GM12874 (cell line): ENCODE data around the gene SH3TC2.

Experiments
- TF ChIP-seq, protein P1 (sequence below): IDR thresholded peaks from 2 replicates; pipeline ENCODE4 v1.5.1; 2011; ENCODE audit warnings: low read depth, mild to moderate bottlenecking, control low read depth, low read length, moderate library complexity; ENCODE audit not compliant: insufficient read depth

Gene SH3TC2

DNA sequence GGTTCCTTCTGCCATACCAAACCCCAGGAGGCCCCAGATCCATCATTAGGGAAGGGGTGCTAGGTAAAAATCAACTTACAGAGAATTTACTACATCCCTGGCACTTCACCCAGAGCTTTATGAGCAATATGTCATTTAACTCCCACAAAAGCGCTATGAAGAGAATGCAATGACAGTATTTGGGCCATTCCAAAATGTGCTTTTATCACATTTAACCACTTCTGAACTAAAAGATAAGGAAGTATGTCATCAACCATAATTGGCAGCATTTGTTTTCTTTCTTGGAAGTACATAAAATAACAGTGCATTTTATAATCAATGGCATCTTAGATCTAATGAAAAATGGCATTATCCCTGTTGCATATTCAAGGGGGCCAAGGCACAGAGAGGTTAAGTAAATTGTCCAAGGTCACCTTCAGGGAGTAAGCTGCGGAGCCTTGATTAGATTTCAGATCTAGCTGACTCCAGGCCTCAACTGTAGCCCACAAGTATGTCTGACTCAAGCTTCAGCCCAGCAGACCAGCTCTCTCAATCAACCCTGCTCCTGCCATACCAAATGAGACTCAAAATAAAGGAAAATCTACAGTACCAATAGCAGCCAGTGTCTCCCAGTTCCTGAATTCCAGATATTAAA, 16.5 kb downstream of the SH3TC2 start:
- TF ChIP-seq, protein P1, sequence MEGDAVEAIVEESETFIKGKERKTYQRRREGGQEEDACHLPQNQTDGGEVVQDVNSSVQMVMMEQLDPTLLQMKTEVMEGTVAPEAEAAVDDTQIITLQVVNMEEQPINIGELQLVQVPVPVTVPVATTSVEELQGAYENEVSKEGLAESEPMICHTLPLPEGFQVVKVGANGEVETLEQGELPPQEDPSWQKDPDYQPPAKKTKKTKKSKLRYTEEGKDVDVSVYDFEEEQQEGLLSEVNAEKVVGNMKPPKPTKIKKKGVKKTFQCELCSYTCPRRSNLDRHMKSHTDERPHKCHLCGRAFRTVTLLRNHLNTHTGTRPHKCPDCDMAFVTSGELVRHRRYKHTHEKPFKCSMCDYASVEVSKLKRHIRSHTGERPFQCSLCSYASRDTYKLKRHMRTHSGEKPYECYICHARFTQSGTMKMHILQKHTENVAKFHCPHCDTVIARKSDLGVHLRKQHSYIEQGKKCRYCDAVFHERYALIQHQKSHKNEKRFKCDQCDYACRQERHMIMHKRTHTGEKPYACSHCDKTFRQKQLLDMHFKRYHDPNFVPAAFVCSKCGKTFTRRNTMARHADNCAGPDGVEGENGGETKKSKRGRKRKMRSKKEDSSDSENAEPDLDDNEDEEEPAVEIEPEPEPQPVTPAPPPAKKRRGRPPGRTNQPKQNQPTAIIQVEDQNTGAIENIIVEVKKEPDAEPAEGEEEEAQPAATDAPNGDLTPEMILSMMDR: no peak

DNA sequence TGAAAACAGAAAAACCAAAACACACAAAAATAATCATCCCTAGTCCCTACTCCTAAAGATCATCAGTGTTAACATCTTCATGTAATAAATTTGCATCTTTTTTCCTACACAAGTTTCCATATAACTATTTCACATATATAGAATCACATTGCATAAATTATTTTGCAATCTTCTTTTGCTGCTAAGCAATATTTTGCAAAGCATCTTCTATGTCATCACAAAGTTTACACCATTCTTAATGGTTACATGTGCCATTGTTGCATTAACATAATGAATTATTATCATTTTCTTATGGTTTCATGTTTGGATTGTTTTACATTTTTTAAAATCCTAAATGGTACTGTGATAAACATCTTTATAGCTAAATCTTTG, 17.8 kb downstream of the SH3TC2 start:
- TF ChIP-seq, protein P1: no peak

DNA sequence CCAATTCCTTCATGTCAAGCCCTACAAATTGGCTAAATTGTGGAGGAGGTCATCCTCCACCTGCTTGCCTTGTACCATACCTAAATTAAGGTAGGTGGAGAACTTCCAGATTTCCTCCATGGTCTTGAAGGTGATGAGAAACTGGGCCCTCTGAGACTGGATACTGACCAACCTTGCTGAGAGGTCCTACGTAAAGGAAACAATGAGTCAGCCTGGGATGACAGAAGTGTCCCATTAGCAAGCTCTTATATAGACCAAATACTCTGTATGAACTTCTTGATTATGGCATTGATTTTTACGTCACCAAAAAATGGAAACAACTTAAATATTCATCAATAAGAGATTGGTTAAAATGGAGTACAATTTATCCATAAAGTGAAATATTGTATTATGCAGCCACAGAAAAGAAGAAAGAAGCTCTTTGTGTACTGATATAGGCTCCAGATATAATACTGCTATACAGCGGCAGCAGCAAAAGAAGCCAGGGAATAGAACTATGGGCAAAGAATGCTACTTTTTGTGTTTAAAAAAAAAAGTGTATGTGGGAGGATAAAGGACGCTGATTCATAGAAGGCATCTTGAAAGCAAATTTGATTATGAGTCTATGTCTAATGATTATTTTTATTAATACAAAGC, 18.3 kb downstream of the SH3TC2 start:
- TF ChIP-seq, protein P1: no peak

DNA sequence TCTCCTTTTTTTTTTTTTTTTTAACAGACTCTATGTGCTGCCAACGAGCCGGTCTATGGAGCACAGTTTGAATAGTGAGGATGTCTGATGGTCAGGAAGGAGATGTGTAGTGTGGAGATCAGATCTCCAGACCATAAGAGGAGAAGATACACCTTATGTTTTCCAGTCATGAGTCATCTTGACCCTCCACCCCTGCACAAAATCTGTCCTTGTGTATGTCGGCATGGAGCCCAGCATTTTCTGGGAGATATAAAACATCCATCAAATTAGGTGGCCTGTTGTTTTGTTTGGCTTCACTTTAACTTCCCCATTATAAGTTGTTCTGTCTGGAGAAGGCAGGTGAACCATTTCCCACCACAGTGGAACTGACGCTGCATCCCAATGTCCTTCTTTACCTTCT, 19.2 kb downstream of the SH3TC2 start:
- TF ChIP-seq, protein P1: no peak

DNA sequence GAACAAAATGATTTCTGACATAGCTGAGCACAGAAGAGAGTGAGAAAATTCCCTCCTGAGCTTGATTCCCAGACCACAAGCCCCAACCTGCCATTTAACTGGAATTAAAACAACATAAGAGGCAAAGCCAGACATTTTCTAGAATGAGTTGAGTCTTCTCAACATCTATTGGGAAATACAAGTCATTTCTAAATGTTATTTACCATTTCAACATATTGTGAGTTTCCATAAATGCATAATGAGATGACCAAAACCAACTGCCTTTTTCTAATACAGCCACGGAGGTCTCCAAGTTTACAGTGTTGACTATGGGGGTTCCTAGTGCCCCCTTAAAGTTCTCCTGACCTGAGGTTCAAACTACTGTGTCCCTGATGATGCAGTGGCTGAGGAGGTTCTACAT, 20.0 kb downstream of the SH3TC2 start:
- TF ChIP-seq, protein P1: no peak

DNA sequence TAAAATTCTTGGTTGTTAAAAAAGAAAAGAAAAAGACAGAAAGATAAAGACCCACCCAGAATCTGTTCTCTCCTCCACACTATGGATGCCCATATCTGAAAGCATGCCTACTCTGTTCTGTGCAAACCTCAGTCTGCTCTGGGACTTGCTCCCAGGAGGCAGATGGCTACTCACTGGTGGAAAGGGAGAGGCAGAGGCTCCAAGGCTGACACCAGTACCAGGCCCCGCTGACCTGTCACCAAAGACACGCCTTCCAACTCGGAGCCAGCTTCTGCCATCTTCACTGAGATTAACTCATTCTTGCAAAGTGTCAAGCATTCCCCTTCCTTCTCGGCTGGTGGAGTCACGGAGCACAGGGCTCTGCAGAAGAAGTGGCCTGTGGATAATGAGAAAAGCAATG, 21.6 kb downstream of the SH3TC2 start:
- TF ChIP-seq, protein P1: no peak

DNA sequence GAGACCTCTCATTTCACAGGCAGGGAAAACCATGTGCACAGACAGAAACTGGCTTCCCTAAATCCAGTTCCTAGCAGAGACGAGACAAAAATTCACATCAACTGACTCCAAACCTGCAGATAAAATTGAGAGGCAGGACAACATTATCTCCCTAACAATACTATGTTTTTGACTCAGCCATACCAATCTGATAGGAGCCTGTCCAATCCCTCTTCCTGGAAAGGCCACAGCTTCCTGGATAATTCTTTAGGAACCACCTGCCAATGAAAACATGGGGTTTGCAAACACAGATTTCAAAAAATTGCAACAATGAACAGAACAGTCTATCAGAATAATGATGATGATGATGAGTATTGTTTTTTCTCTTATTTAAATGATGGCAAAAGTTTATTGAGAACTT, 22.4 kb downstream of the SH3TC2 start:
- TF ChIP-seq, protein P1: no peak

DNA sequence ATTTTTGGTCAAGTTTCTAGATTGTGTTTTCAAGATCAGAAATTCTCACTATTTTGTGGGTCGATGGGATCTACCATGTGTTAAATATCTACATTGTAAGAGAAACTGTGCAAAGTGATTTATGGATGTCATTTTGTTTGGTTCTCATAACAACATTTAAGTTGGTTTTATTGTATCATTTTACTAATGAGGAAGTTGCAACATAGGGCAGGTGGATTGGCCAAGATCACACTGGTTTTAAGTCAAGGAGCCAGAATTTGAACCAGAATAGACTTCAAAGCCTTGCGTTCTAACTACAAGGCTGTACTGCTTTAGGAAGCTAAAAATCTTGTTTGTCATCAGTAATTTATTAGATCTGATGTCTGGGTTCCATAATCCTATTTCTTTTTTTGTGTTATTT, 23.4 kb downstream of the SH3TC2 start:
- TF ChIP-seq, protein P1: no peak
